NOMO-1 treated with DMSO at 0.1 percent for 48 hours (cell line): ENCODE results near the gene LIMS2.

Source experiments
- DNase-seq: peaks from one replicate; lab custom pipeline; 2025; ENCODE audit not compliant: unreplicated experiment; lab: John Stamatoyannopoulos, UW

Gene LIMS2

DNA sequence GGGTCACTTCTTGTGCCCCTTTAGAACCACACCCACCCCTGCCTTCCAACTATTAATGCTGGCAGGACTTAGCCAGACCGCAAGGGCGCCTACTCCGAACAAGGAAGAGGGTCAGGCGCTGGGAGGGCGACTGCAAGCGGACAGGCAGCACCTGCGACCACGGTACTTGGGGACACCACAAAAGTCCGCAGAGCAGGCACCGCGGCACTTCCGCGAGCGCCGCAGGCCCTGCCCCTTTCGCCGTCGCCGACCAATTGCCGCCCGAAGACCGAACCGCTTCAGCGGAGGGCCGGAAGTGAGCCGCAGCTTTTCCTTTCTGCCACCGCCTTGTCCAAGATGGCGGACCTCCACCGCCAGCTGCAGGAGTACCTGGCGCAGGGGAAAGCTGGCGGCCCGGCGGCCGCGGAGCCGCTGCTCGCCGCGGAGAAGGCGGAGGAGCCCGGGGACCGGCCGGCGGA, 25.9 kb upstream of the LIMS2 start, which contains the start of gene SFT2D3:
Gene SFT2D3, plus strand, starts transcription at position 305 of the 458 bp plus-strand sequence. Its CDS starts 32 bp downstream, at position 337.
- DNase-seq, result peak; percentile 91

DNA sequence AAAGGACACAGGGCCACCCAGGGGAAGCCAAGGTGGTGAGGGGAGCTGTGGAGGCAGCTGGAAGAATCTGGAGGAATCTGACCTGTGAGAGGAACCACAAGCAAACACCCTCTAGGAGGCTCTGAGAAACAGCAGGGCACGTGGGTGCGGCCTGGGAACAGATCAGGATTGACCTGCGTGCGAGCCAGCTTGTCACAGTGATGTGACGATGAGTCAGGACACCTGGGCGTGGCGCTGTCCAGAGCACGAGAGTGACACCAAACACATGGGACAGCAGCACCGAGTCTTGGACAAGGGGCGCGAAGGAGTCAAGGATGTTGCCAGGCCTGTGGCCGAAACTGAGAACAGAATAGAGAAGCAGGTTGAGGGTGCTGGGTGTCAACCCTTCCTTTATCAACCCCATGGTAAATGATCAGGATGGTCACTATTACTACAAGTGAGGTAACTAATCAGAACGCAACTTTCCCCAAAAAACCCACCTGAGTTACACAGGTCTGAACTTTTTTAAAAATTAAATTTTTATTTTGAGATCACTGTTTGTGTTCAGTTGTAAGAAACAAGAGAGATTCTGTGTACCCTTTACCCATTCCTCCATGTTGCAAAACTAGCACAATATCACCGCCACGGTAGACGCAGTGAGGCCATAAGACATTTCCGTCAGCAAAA, 25.3 kb upstream of the LIMS2 start:
- peak; percentile 94 for DNase-seq

GRCh38 chr2:127698553-127699355, 23.4 kb upstream of the LIMS2 start:
- no peak for DNase-seq

DNA sequence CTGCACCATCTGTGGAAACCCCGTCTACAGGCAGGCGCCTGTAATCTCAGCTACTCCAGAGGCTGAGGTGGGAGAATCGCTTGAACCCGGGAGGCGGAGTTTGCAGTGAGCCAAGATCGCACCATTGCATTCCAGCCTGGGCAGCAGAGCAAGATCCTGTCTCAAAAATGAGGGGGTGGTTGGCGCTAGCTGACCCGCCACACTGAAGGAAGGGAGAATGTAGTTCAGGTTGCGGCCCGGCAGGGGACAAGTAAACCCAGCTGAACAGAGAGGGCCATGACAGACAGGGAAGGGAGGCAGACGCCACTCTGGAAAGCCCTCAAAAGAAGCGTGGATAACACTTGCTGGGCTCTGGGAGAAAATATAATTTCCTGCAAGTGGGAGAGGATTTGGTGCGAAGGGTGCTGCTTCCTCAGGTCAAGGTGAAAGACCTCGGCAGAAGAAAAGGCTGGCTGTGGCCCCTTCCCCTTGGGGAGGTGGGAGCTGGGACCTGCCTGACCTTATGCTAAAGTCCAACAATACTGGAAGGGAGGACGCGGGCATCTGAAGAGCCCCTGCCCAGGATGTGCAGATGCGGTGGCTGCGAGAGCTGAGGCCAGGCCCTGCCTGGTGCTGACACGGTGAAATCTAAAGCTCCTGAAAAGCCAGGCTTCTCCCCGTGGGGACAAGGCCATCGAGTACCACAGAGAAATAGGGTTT, 22.3 kb upstream of the LIMS2 start:
- DNase-seq, result no peak

DNA sequence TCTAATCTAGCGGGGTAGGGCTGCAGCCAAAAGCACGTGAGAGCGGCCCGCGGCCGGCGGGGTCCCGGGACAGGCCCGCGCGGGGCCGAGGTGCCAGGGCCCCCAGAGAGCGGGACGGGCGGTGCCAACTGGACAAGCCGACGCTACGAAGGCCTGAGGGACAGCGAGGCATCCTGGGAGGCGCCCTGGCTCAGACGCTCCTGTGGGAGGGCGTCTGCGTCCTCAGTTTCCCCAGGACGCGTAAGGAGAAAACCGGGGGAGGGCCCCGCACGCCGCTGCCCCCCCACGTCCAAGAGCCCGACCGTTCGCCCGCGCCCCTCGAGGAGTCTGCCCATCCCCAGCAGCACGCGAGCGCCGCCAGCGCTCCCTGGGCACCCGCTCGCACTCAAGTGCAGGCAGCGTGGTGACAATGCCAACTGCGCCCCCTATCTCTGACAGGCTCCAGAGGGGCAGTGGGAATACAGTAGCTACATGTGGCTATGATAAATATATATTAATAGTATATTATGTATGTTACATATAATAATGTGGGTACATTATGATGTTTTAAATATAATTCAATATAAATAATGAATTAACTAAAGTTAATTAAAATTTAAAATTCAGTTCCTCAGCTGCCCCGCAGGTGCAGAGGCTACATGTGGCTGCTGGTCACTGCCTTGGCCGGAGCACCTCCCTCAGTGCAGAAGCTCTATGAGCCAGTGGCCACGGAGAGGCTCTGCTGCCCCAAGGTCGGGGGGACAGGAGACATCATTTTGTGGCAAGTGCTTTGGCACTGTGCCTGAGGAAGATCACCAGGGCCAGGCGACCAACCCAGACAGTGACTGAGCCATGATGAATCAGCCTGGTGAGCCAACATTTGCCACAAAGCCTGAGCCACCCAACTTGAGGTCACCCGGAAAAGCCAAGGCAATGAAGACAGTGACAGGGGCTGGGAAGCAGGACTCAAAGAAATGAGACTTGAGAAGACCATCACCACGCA, 20.5 kb upstream of the LIMS2 start:
- no peak for DNase-seq

GRCh38 chr2:127694986-127695385, 19.7 kb upstream of the LIMS2 start:
- no peak for DNase-seq

- no peak for DNase-seq
Observed at GRCh38 chr2:127690696-127691095, 15.4 kb upstream of the LIMS2 start.

DNA sequence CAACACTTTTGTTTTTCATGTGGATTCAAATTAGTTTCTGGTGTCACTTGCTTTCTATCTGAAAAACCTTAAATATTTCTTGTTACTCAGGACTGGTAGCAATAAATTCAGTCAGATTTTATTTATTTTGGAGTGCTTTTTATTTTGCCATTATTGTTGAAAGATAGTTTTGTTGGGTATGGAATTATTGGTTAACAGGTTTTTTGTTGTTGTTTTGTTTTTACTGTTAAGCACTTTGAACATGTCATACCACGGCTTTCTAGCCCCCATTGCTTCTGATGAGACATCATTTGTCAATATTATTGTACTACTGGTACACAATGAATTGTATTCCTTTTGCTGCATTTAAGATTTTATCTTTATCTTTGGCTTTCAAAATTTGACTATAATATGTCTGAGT, 13.1 kb upstream of the LIMS2 start:
- DNase-seq, result no peak

- DNase-seq, result no peak
Observed at GRCh38 chr2:127685410-127686080, 10.2 kb upstream of the LIMS2 start.

DNA sequence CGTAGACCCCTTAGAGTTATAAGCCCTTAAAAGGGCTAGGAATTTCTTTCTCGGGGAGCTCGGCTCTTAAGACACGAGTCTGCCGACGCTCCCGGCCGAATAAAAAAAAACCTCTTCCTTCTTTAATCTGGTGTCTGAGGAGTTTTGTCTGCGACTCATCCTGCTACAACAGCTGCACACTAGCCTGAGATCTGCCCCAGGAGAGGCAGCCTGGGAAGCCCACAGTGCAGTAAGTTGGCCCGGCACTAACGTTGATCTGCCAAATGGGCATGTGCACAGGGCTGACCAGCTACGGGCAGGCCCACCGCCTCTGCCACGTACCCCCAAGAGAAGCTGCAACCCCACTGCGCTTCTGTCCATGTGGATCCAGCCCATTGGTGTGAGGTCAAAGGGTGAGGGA, 8.4 kb upstream of the LIMS2 start:
- DNase-seq, result no peak

DNA sequence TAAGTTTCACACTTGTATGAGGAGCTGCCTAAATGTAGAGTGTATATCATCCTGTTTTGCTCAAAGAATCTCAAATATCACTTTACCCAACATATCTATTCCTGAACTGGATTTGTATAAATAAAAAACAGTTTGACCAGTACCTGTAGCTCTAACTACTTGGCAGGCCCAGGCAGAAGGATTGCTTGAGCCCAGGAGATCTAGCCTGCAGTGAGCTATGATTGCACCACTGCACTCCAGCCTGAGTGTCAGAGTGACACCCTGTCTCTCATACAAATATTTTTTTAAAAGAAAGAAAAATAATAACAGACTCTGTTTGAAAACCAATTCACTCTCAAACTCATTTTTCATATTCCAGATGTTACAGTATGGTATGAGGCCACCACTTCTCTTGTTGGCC, 7.7 kb upstream of the LIMS2 start:
- no peak for DNase-seq

GRCh38 chr2:127681976-127682857, 6.9 kb upstream of the LIMS2 start:
- no peak for DNase-seq

DNA sequence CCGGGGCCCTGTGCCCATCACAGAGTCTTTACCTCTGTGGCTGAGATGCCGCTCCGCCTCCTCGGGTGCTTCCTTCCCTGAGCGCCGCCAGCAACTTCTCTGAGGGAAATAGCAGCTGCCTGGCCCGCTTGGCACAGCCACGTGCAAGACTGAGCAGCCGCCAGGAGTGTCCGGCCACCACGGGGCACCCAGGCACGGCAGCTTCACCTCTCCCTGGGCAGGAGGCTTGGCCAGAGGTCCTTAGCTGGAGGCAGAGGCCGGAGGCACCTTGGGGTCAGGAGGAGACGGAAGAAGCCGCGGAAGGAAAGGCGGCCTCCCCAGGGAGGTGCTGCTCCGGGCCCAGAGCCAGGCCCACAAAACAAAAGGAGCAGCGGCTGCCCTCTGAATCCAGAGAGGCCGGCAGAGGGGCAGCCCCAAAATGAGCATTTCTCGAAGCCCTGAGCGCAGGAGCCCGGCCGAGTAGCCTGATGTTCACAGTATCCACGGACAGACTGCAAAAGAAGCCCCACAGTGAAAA, 6.0 kb upstream of the LIMS2 start:
- no peak for DNase-seq

- no peak for DNase-seq
Observed at GRCh38 chr2:127680706-127681287, 5.5 kb upstream of the LIMS2 start.

DNA sequence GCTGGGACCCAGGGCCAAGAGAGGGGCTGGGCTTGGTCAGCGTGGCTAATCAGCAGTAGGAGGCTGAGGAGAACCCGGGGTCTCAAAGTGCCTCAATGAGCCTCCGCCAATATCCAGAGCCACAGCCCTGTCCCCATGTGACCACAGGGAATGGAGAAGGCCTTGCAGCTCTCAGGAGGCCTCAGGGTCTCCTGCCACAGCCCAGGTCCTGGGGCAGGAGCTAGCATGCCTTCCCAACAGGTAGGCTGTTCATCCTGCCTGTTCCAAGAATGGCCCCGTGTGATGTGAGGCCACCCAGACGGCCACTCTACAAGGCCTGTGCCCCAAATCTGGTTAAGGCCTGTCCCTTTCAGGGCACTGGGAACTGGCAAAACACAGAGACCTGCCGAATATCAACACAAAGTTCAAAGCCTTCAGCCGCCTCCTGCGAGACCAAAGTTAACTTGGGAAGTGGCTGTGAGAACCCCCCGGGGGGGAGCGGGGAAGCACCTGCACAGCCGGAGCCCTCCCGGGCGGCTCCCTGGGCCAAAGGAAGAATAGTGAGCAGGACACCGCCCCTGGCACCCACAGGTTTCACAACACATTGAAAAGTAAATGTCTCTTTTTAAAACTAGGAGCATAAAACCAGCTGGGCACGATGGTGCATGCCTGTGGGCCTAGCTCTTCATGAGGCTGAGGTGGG, 4.5 kb upstream of the LIMS2 start:
- no peak for DNase-seq

GRCh38 chr2:127678991-127679390, 3.7 kb upstream of the LIMS2 start:
- DNase-seq, result no peak

DNA sequence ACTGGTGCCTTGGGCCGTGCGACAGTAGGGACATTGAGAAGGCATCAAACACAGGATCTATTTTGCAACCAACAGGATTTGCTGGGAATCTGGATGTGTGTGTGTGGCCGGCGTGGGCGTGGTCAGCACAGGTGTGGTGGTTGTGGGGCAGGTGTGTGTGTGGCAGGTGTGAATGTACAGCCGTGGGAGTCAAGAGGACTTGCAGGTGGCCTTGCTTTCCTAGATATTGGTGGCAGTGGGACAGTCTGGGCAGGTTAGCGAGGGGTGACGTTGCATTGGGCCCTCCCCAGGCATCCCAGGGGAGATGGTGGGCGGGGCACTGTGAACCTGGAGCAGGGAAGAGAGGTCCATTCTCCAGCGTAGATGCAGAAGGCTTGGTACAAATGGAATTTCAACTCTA, 3.2 kb upstream of the LIMS2 start:
- DNase-seq, result no peak

- DNase-seq, result no peak
Observed at GRCh38 chr2:127676906-127677305, 1.6 kb upstream of the LIMS2 start.
